ENCODE results near the gene MATR3.

GRCh38 chr5:139248826-139249453 is 44.6 kb upstream of the MATR3 start:
- TF ChIP-seq EZH2phosphoT487 (conservative IDR thresholded peaks at IDR 0.05; ENCODE audit: low read length) (no peak), CTCF (IDR thresholded peaks at IDR 0.05; ENCODE audit: insufficient read depth, low read length, poor library complexity, severe bottlenecking) (no peak)
